Nephron (organoid): ENCODE data around the gene NWD2.

ENCODE experiments used
- H3K27ac Mint-ChIP-seq, 3 experiments: 2 replicates each; pipeline ENCODE4 v1.8.0; 2020; ENCODE audit warnings: mixed read lengths in 3 of 3, mild to moderate bottlenecking in 2 of 3, moderate library complexity in 1 of 3
- H3K27me3 Mint-ChIP-seq: 2 replicates; pipeline ENCODE4 v1.8.0; 2021; ENCODE audit warnings: low read depth, mild to moderate bottlenecking, moderate library complexity, mixed read lengths
- H3K36me3 Mint-ChIP-seq: 2 replicates; pipeline ENCODE4 v1.8.0; 2020; ENCODE audit warnings: low read depth, mixed read lengths
- H3K4me1 Mint-ChIP-seq: 2 replicates; pipeline ENCODE4 v1.8.0; 2020; ENCODE audit warnings: mixed read lengths
- H3K4me3 Mint-ChIP-seq, 3 experiments: 2 replicates each; pipeline ENCODE4 v1.8.0; 2020; ENCODE audit warnings: mild to moderate bottlenecking in 3 of 3, mixed read lengths in 3 of 3, moderate library complexity in 2 of 3
- H3K9me3 Mint-ChIP-seq: 2 replicates; pipeline ENCODE4 v1.8.0; 2020; ENCODE audit warnings: mixed read lengths
- TF ChIP-seq, protein P1 (sequence below), 3 experiments: fragments of 200-600 bp; sonication (generic); IDR thresholded peaks; one replicate each; pipeline ENCODE4 v1.5.0; 2021; ENCODE audit warnings: antibody characterized with exemption in 3 of 3; ENCODE audit not compliant: unreplicated experiment in 3 of 3

NWD2 gene

DNA sequence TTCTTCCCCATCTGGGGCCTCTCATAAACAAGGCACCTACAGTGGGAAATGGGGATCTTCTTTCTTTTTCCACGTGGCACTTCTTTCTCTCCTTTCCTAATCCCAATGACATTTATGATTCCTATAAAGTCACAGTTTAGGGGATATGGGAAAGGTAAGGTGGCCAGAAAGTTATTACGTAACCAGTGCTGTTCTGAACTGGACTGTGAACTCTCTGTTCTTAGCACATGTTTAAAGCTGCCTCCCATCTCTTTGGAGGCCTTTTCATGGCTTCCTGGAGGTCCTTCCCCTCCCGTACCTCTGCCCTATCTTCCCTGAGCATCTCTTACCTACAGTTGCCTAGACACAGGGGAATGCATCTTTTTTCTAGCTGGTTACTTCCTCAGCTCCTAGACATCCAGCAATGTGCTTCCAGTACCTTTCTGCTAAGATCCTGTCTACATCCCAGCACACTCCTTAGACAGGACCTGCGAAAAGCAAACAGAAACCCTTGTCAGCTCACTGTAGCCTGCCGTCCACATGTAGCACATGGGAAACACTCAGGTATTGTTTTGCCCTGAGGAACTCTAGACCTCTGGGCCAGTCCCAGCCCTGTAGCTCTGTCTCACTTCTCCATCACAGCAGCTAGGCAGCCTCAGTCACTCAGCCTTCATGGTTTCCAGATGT, 195.4 kb downstream of the NWD2 start:
- no peak overlapping the region for H3K4me3 Mint-ChIP-seq
- H3K4me1 Mint-ChIP-seq: no peaks in the 10 kb centered on the region
- TF ChIP-seq, protein P1, sequence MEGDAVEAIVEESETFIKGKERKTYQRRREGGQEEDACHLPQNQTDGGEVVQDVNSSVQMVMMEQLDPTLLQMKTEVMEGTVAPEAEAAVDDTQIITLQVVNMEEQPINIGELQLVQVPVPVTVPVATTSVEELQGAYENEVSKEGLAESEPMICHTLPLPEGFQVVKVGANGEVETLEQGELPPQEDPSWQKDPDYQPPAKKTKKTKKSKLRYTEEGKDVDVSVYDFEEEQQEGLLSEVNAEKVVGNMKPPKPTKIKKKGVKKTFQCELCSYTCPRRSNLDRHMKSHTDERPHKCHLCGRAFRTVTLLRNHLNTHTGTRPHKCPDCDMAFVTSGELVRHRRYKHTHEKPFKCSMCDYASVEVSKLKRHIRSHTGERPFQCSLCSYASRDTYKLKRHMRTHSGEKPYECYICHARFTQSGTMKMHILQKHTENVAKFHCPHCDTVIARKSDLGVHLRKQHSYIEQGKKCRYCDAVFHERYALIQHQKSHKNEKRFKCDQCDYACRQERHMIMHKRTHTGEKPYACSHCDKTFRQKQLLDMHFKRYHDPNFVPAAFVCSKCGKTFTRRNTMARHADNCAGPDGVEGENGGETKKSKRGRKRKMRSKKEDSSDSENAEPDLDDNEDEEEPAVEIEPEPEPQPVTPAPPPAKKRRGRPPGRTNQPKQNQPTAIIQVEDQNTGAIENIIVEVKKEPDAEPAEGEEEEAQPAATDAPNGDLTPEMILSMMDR (IDR thresholded peaks at IDR 0.05; ENCODE audit: unreplicated experiment in 3 of 3): no peak
- no peaks in the 10 kb centered on the region for H3K9me3 Mint-ChIP-seq
- no peak overlapping the region for H3K27ac Mint-ChIP-seq
- H3K36me3 Mint-ChIP-seq: no peaks in the 10 kb centered on the region
- H3K27me3 Mint-ChIP-seq: peaks cover 4% of the 10 kb centered on the region

DNA sequence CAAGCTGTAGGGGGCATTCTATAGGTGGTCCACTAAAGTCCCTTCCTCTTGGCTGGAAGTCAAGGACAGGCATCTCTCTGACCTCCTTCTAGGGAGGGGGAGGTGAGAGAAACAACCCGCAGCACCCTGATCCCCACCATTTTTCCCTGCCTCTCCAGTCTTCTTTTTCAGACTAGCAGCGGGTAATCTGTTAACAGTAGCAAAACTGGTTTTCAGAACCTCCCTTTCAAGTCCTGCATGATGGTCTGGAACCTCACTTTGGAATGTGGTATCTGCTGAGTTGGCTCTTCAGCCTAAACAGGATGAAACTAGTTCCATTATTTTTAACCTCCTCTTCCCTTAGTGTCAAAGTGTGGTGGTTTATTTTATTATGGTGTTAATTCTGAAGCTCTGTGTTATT, 196.0 kb downstream of the NWD2 start:
- no peak overlapping the region for H3K4me3 Mint-ChIP-seq
- no peak overlapping the region for H3K27ac Mint-ChIP-seq
- H3K9me3 Mint-ChIP-seq: no peaks in the 10 kb centered on the region
- H3K4me1 Mint-ChIP-seq: no peaks in the 10 kb centered on the region
- peaks cover 8% of the 10 kb centered on the region for H3K27me3 Mint-ChIP-seq
- TF ChIP-seq, protein P1 (IDR thresholded peaks at IDR 0.05; ENCODE audit: unreplicated experiment in 3 of 3): no peak
- no peaks in the 10 kb centered on the region for H3K36me3 Mint-ChIP-seq

DNA sequence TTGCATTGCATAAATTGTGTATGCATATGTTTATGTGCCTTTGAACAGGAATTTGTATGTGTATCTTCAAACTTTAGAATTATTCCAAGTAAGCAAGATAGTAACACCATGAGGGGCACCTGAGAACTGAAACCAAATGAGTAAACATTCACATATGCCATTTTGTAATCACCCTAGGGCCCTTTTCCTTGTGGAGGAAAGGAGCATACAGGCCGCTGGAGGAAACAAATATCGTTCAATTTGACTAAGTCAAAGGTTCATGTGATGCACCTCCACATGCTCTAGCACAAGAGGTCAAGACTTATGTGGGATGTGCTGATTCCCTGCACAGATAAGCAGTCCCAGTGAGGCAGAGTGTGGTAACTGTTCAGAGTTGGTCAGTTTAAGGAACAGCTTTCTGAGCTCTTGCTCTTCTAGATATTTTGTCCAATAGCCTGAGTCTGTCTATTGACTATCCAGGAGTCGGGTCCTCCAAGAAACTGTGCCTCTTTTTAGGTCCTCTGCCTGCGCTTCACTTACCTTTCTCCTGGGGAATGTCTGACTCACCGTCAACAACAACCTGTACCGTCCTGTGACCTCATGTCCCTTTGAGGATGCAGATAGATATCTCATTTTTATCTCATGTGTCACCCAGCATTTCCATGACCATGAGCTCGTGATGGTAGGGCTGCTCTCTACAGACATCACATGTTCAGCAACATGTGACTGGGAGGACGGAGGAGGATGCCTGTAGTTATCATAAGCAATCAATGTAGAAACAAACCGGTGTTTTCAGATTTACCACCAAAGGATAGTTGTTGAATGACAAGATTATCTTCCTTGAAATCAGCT, 196.9 kb downstream of the NWD2 start:
- H3K4me3 Mint-ChIP-seq: no peak overlapping the region
- TF ChIP-seq, protein P1 (IDR thresholded peaks at IDR 0.05; ENCODE audit: unreplicated experiment in 3 of 3): no peak
- H3K4me1 Mint-ChIP-seq: no peaks in the 10 kb centered on the region
- H3K27ac Mint-ChIP-seq: no peak overlapping the region
- no peaks in the 10 kb centered on the region for H3K36me3 Mint-ChIP-seq
- no peaks in the 10 kb centered on the region for H3K9me3 Mint-ChIP-seq
- H3K27me3 Mint-ChIP-seq: peaks cover 17% of the 10 kb centered on the region

- Mint-ChIP-seq H3K27me3 (peaks cover 17% of the 10 kb centered on the region), H3K27ac (no peak overlapping the region), H3K36me3 (no peaks in the 10 kb centered on the region), H3K9me3 (no peaks in the 10 kb centered on the region), H3K4me3 (no peak overlapping the region), H3K4me1 (no peaks in the 10 kb centered on the region)
- TF ChIP-seq, protein P1 (IDR thresholded peaks at IDR 0.05; ENCODE audit: unreplicated experiment in 3 of 3): no peak
Observed at GRCh38 chr4:37442062-37442323, 197.4 kb downstream of the NWD2 start.

DNA sequence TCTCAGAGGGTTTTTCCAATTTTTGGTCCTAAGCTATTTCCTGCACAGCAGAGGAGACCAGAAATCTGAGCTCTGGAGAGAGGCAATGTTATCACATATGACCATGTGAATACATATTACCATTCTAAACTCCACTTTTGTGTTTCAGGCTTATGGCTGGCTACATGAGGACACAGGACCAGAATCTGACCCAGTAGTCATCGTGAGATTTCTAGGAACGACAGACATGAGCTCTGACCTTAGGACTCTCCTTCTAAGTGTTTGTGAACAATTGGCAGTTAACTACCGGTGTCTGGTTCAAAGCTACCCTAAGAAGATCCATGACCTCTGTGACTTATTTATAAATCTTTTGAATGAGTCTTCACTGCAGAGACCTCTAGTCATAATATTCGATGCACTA, 198.6 kb downstream of the NWD2 start:
- Mint-ChIP-seq H3K9me3 (no peaks in the 10 kb centered on the region), H3K4me1 (no peaks in the 10 kb centered on the region), H3K36me3 (no peaks in the 10 kb centered on the region), H3K27ac (no peak overlapping the region), H3K27me3 (peaks cover 22% of the 10 kb centered on the region), H3K4me3 (no peak overlapping the region)
- TF ChIP-seq, protein P1 (IDR thresholded peaks at IDR 0.05; ENCODE audit: unreplicated experiment in 3 of 3): no peak

- TF ChIP-seq, protein P1 (IDR thresholded peaks at IDR 0.05; ENCODE audit: unreplicated experiment in 3 of 3): no peak
- Mint-ChIP-seq H3K4me3 (no peak overlapping the region), H3K27ac (no peak overlapping the region), H3K4me1 (no peaks in the 10 kb centered on the region), H3K9me3 (no peaks in the 10 kb centered on the region), H3K36me3 (no peaks in the 10 kb centered on the region), H3K27me3 (peaks cover 26% of the 10 kb centered on the region)
Observed at GRCh38 chr4:37445023-37445422, 200.5 kb downstream of the NWD2 start.
